ENCODE data around the gene C4B. TPM values are rescaled to one million over a fixed set of nuclear protein-coding genes. Genes with fewer than 3 reads are reported as not detected.
"Not testable (repeated sequence)": the region's sequence is repeated elsewhere in the genome, so short reads cannot be mapped to it uniquely, and the experiment has no call there.

Gene C4B
- total RNA-seq, 4 donors from 2014 or later = 12.4 to 97.5 (median 46.3) TPM

- no peak for DNase-seq
- H3K9me3 ChIP-seq = no peaks in the 10 kb centered on the region
- H3K4me3 ChIP-seq = no peak overlapping the region
- no peak for TF ChIP-seq CTCF (IDR thresholded peaks at IDR 0.05)
- no peak for TF ChIP-seq POLR2A (IDR thresholded peaks at IDR 0.05)
- H3K27me3 ChIP-seq = no peaks in the 10 kb centered on the region
- H3K4me1 ChIP-seq = no peaks in the 10 kb centered on the region
- intact Hi-C loops (cut with DNase I; ENCODE audit: low total_unique reads) = no loop called here
- no peak overlapping the region for H3K27ac ChIP-seq
- no peaks in the 10 kb centered on the region for H3K36me3 ChIP-seq
These were observed 41.7 kb downstream of the C4B start for GRCh38 chr6:32056254-32056653.

GRCh38 chr6:32057966-32058365 is 43.4 kb downstream of the C4B start:
- no peaks in the 10 kb centered on the region for H3K36me3 ChIP-seq
- H3K4me1 ChIP-seq = no peaks in the 10 kb centered on the region
- DNase-seq = no peak
- no peak overlapping the region for H3K27ac ChIP-seq
- TF ChIP-seq POLR2A (IDR thresholded peaks at IDR 0.05) = no peak
- TF ChIP-seq CTCF (IDR thresholded peaks at IDR 0.05) = no peak
- H3K9me3 ChIP-seq = no peaks in the 10 kb centered on the region
- no peaks in the 10 kb centered on the region for H3K27me3 ChIP-seq
- H3K4me3 ChIP-seq = no peak overlapping the region
- intact Hi-C loops (cut with DNase I; ENCODE audit: low total_unique reads) = no loop called here

GRCh38 chr6:32058511-32058963 is 43.9 kb downstream of the C4B start:
- no peak for DNase-seq
- Histone ChIP-seq H3K27me3 (no peaks in the 10 kb centered on the region), H3K27ac (no peak overlapping the region), H3K9me3 (no peaks in the 10 kb centered on the region), H3K36me3 (no peaks in the 10 kb centered on the region), H3K4me3 (no peak overlapping the region), H3K4me1 (no peaks in the 10 kb centered on the region)
- intact Hi-C loops (cut with DNase I; ENCODE audit: low total_unique reads) = no loop called here
- TF ChIP-seq POLR2A (IDR thresholded peaks at IDR 0.05) = no peak
- TF ChIP-seq CTCF (IDR thresholded peaks at IDR 0.05) = no peak

- Histone ChIP-seq H3K27ac (no peak overlapping the region), H3K4me1 (no peaks in the 10 kb centered on the region), H3K27me3 (no peaks in the 10 kb centered on the region), H3K4me3 (no peak overlapping the region), H3K9me3 (no peaks in the 10 kb centered on the region), H3K36me3 (no peaks in the 10 kb centered on the region)
- intact Hi-C loops (cut with DNase I; ENCODE audit: low total_unique reads) = no loop called here
- DNase-seq = no peak
- no peak for TF ChIP-seq POLR2A (IDR thresholded peaks at IDR 0.05)
- TF ChIP-seq CTCF (IDR thresholded peaks at IDR 0.05) = no peak
These were observed 46.5 kb downstream of the C4B start for GRCh38 chr6:32060966-32061655.

- Histone ChIP-seq H3K4me1 (no peaks in the 10 kb centered on the region), H3K36me3 (no peaks in the 10 kb centered on the region), H3K4me3 (no peak overlapping the region), H3K27ac (no peak overlapping the region), H3K9me3 (no peaks in the 10 kb centered on the region), H3K27me3 (no peaks in the 10 kb centered on the region)
- intact Hi-C loops (cut with DNase I; ENCODE audit: low total_unique reads) = no loop called here
- TF ChIP-seq POLR2A (IDR thresholded peaks at IDR 0.05) (no peak), CTCF (IDR thresholded peaks at IDR 0.05) (no peak)
- no peak for DNase-seq
These were observed 50.1 kb downstream of the C4B start for GRCh38 chr6:32064706-32065105.

GRCh38 chr6:32067521-32067920 is 52.9 kb downstream of the C4B start:
- H3K27me3 ChIP-seq; H3K27ac ChIP-seq; H3K4me1 ChIP-seq; H3K4me3 ChIP-seq; H3K9me3 ChIP-seq; intact Hi-C loops (cut with DNase I; ENCODE audit: low total_unique reads); DNase-seq; H3K36me3 ChIP-seq: not testable (repeated sequence)

- H3K4me1 ChIP-seq; H3K27me3 ChIP-seq; H3K27ac ChIP-seq; H3K36me3 ChIP-seq; H3K9me3 ChIP-seq; DNase-seq; H3K4me3 ChIP-seq; intact Hi-C loops (cut with DNase I; ENCODE audit: low total_unique reads): not testable (repeated sequence)
These were observed 53.7 kb downstream of the C4B start for GRCh38 chr6:32068315-32068714.
